Esophagus squamous epithelium (tissue), 5 donors: ENCODE measurements around the gene CHERP. TPM values are rescaled to one million over a fixed set of nuclear protein-coding genes. Genes with fewer than 3 reads are reported as not detected.
"Not testable (repeated sequence)": the region's sequence is repeated elsewhere in the genome, so short reads cannot be mapped to it uniquely, and the experiment has no call there.

Source experiments
- DNase-seq: peaks from one replicate; lab custom pipeline; 2025; lab: John Stamatoyannopoulos, UW
- H3K27ac ChIP-seq, 4 donors: fragments of 200-600 bp; sonication (generic); one replicate each; pipeline ENCODE4 v1.5.1; 2016 to 2019; ENCODE audit warnings: mild to moderate bottlenecking in 1 of 4
- H3K27me3 ChIP-seq, 4 donors: fragments of 200-600 bp; sonication (generic); 1 replicate in 3 of 4; 2 replicates in 1 of 4; pipeline versions ENCODE4 v1.5.1 to v1.6.0; 2017 to 2021; ENCODE audit warnings: antibody characterized with exemption in 1 of 4
- H3K36me3 ChIP-seq, 3 donors: fragments of 200-600 bp; sonication (generic); one replicate each; pipeline ENCODE4 v1.5.1; 2016 to 2019
- H3K4me1 ChIP-seq, 3 donors: fragments of 200-600 bp; sonication (generic); one replicate each; pipeline ENCODE4 v1.5.1; 2017 to 2019
- H3K4me3 ChIP-seq, 4 donors: fragments of 200-600 bp; sonication (generic); 1 replicate in 3 of 4; 2 replicates in 1 of 4; pipeline ENCODE4 v1.5.1; 2016 to 2019; ENCODE audit warnings: mild to moderate bottlenecking in 2 of 4, moderate library complexity in 1 of 4
- H3K9me3 ChIP-seq, 3 donors: fragments of 200-600 bp; sonication (generic); one replicate each; pipeline ENCODE4 v1.5.1; 2016 to 2019
- POLR2A ChIP-seq, 4 donors: fragments of 450-650 bp; IDR thresholded peaks; one replicate each; pipeline ENCODE4 v1.6.1; 2017; ENCODE audit warnings: antibody characterized with exemption in 4 of 4, mild to moderate bottlenecking in 4 of 4, moderate library complexity in 3 of 4
- WGBS, 2 donors: methylation state at CpG; one replicate each; pipeline ENCODE4 v1.1.5; 2018; 5-methylcytosine and 5-hydroxymethylcytosine counted together
- intact Hi-C: fragments of 100-400 bp; cut with DNase I; formaldehyde crosslinking; loops from one replicate; pipeline ENCODE4 v1.15.0; 2022
- total RNA-seq, 4 donors: library from RNA; depleted of rRNA; stranded (reverse); fragments of >200 nt; gene quantifications; one replicate each; pipeline ENCODE4 v1.1.0, GENCODE V29; 2016
- TF ChIP-seq, protein P1 (sequence below), 6 experiments: fragments of 450-650 bp in 4 of 6; fragments of 200-600 bp in 2 of 6; sonication (generic) in 2 of 6; IDR thresholded peaks; one replicate each; pipeline ENCODE4 v1.5.1; 2016 to 2019; ENCODE audit warnings: antibody characterized with exemption in 6 of 6, mild to moderate bottlenecking in 4 of 6, moderate library complexity in 4 of 6
- donor health status: DM: yes; HTN: yes; CAD: no.

The CHERP gene
- total RNA-seq, 4 donors from 2014 or later, result 5.5 to 11.8 (median 9.6) TPM

DNA sequence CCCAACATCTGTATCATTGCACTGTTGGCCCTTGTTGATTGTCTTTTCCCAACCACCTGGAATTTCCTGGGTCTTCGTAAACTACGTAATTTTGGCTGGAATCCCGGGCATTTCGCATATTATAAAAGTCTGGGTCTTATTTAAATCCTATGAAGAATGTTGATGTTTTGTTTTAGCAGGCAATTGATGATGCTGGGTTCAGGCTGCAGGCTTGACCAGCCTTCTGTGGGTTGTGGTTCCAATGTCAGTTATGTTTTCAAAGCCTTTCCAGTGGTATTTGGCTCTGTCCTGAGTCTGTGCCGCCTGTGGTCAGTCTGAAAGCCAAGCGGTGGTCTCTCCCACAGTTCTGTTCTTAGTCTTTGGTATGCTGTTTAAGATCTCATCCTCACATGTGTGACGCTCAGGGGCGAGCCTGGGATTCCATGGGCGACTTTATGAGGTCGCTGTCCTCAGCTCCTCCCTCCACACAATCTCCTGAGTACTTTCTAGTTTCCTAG lies 17.6 kb upstream of the CHERP start:
- 85 to 90% methylated on average over 4 to 10 of the region's 10 CpGs for WGBS, 2 donors
- H3K4me1 ChIP-seq, result no peaks in the 10 kb centered on the region
- no peaks in the 10 kb centered on the region for H3K9me3 ChIP-seq
- H3K27ac ChIP-seq, result no peak overlapping the region
- TF ChIP-seq, protein P1, sequence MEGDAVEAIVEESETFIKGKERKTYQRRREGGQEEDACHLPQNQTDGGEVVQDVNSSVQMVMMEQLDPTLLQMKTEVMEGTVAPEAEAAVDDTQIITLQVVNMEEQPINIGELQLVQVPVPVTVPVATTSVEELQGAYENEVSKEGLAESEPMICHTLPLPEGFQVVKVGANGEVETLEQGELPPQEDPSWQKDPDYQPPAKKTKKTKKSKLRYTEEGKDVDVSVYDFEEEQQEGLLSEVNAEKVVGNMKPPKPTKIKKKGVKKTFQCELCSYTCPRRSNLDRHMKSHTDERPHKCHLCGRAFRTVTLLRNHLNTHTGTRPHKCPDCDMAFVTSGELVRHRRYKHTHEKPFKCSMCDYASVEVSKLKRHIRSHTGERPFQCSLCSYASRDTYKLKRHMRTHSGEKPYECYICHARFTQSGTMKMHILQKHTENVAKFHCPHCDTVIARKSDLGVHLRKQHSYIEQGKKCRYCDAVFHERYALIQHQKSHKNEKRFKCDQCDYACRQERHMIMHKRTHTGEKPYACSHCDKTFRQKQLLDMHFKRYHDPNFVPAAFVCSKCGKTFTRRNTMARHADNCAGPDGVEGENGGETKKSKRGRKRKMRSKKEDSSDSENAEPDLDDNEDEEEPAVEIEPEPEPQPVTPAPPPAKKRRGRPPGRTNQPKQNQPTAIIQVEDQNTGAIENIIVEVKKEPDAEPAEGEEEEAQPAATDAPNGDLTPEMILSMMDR (IDR thresholded peaks at IDR 0.05), result no peak
- TF ChIP-seq POLR2A (IDR thresholded peaks at IDR 0.05), result no peak
- H3K36me3 ChIP-seq, result peaks cover 8 to 99% (median 27%) of the 10 kb centered on the region in 3 donors
- intact Hi-C loops, result no loop called here
- no peaks in the 10 kb centered on the region for H3K27me3 ChIP-seq
- no peak overlapping the region for H3K4me3 ChIP-seq
- DNase-seq, result no peak

DNA sequence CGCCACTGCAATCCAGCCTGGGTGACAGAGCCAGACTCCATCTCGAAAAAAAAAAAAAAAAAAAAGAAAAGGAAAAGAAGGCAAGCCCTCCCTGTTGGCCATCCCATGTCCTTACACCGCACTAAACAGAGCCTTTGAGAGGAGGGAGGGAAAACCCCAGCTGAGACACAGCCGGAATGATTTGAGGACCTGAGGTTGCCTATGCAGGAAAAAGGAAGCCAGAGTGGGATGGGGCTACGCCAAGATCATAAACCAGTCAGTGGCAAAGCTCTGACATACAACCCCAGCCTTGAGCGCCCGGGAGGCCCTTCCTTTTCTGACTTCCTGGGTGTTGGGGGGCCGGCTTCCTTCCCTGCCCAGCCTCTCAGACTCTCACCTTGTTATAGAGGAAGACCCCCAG lies 12.5 kb upstream of the CHERP start:
- WGBS, 2 donors, result 85 to 86% methylated on average over 5 to 6 of the region's 8 CpGs
- no peaks in the 10 kb centered on the region for H3K9me3 ChIP-seq
- no peak for TF ChIP-seq POLR2A (IDR thresholded peaks at IDR 0.05)
- TF ChIP-seq, protein P1 (IDR thresholded peaks at IDR 0.05), result no peak
- peaks cover 0 to 98% (median 9%) of the 10 kb centered on the region in 3 donors for H3K36me3 ChIP-seq
- H3K27ac ChIP-seq, result no peak overlapping the region
- H3K4me3 ChIP-seq, result no peak overlapping the region
- no peaks in the 10 kb centered on the region for H3K27me3 ChIP-seq
- no peak for DNase-seq
- intact Hi-C loops, result no loop called here
- H3K4me1 ChIP-seq, result no peaks in the 10 kb centered on the region

DNA sequence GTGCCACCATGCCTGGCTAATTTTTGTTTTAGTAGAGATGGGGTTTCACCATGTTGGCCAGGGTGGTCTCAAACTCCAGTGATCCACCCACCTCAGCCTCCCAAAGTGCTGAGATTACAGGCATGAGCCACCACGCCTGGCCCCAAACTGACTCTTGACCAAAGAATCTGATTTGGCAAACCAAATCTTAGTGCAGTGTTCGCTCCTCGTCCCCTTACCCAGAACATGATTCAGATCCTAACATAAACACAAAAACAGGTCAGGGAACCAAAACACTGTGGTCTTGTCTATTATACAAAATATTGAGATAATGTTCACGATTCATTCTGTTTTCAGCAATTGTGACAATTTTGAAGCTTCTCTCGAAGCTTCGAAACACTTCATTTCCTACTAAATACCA lies 9.7 kb upstream of the CHERP start:
- H3K9me3 ChIP-seq, H3K4me1 ChIP-seq, H3K4me3 ChIP-seq, intact Hi-C loops, H3K27me3 ChIP-seq, DNase-seq, H3K27ac ChIP-seq: not testable (repeated sequence)
- H3K36me3 ChIP-seq, result peaks cover 0 to 77% (median 9%) of the 10 kb centered on the region in 3 donors
- 88 to 95% methylated on average over 5 to 6 of the region's 6 CpGs for WGBS, 2 donors

DNA sequence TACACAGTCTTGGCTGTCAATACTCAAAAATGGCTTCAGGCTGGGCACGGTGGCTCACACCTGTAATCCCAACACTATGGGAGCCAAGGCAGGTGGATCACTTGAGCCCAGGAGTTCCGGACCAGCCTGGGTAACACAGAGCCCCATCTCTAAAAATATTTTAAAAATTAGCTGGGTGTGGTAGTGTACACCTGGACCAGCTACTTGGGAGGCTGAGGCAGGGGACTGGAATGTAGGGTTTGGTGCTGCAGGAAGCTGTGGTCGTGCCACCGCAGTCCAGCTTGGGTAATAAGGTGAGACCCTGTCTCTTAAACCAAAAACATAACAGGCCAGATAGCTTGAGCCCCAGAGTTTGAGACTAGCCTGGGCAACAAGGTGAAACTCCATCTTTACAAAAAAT lies 6.7 kb upstream of the CHERP start:
- TF ChIP-seq POLR2A (IDR thresholded peaks at IDR 0.05), result no peak
- TF ChIP-seq, protein P1 (IDR thresholded peaks at IDR 0.05), result no peak
- H3K27ac ChIP-seq, result no peak overlapping the region
- no peaks in the 10 kb centered on the region for H3K27me3 ChIP-seq
- no peak overlapping the region for H3K4me3 ChIP-seq
- peaks cover 0 to 15% (median 5%) of the 10 kb centered on the region in 3 donors for H3K4me1 ChIP-seq
- 72 to 92% methylated on average over 4 of the region's 4 CpGs for WGBS, 2 donors
- intact Hi-C loops, result no loop called here
- H3K36me3 ChIP-seq, result peaks cover 0 to 48% (median 6%) of the 10 kb centered on the region in 3 donors
- no peaks in the 10 kb centered on the region for H3K9me3 ChIP-seq
- DNase-seq, result no peak

DNA sequence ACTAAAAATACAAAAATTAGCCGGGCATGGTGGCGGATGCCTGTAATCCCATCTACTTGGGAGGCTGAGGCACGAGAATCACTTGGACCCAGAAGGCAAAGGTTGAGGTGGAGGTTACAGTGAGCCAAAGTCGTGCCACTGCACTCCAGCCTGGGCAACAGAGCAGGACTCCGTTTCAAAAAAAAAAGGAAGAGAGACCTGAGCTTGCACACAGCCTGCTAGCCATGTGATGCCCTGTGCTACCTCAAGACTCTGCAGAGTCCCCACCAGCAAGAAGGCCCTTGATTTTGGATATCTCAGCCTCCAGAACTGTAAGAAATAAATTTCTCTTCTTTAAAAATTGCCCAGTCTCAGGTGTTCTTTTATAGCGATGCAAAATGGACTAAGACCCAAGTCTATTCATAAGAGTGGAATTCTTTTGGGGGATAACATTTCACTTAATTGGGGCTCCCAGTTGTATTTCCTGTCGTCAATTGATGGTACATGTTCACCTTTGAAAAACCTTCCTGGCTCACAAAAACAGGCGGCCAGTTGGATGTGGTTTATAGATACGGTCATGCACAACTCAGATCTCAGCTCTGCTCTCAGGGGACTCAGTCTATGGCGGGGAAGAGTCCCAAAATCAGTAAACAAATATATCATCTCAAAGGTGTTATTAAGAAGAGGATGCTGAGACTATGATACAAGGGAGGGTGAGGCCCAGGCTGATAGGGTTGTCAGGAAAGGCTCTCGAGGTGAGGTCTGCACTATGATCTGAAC lies 2.4 kb upstream of the CHERP start:
- Histone ChIP-seq H3K27me3 (no peaks in the 10 kb centered on the region), H3K4me1 (peaks cover 18 to 48% (median 33%) of the 10 kb centered on the region in 3 donors), H3K9me3 (no peaks in the 10 kb centered on the region), H3K27ac (no peak overlapping the region), H3K4me3 (no peak overlapping the region), H3K36me3 (peaks cover 0 to 15% (median 0%) of the 10 kb centered on the region in 3 donors)
- TF ChIP-seq, protein P1 (IDR thresholded peaks at IDR 0.05), result no peak
- no peak for TF ChIP-seq POLR2A (IDR thresholded peaks at IDR 0.05)
- WGBS, 2 donors, result 84 to 89% methylated on average over 11 of the region's 11 CpGs
- intact Hi-C loops, result no loop called here
- no peak for DNase-seq

DNA sequence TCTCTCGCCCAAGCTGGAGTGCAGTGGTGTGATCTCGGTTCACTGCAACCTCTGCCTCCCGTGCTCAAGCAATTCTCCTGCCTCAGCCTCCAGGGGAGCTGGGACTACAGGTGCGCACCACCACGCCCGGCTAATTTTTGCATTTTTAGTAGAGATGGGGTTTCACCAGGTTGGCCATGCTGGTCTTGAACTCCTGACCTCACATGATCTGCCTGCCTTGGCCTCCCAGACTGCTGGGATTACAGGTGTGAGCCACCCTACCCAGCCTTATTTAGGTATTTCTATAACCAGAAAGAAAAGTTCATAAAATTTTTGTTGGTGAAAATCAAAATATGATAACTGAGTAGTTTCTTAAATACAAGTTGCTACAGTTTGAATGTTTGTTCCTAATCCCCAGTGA lies 1.5 kb upstream of the CHERP start:
- intact Hi-C loops, result not testable (repeated sequence)
- 72 to 84% methylated on average over 6 of the region's 6 CpGs for WGBS, 2 donors

More for the DNA sequence above, 1.5 kb upstream of the CHERP start:
- H3K27ac ChIP-seq, H3K4me3 ChIP-seq, H3K27me3 ChIP-seq, H3K9me3 ChIP-seq, DNase-seq: not testable (repeated sequence)
- Histone ChIP-seq H3K36me3 (peaks cover 0 to 18% (median 0%) of the 10 kb centered on the region in 3 donors), H3K4me1 (peaks cover 18 to 55% (median 36%) of the 10 kb centered on the region in 3 donors)
